ENCODE measurements around the gene LAD1. TPM values are rescaled to one million over a fixed set of nuclear protein-coding genes. Genes with fewer than 3 reads are reported as not detected.
A peak's percentile ranks its signal among the peaks of the same experiment; 100 is the strongest.

LAD1 gene
- total and polyA plus RNA-seq, 2 of the 13 experiments (the other 11 are each of a cell fraction or from before 2014, with no cell fraction given) = 10.8 to 65.6 TPM

DNA sequence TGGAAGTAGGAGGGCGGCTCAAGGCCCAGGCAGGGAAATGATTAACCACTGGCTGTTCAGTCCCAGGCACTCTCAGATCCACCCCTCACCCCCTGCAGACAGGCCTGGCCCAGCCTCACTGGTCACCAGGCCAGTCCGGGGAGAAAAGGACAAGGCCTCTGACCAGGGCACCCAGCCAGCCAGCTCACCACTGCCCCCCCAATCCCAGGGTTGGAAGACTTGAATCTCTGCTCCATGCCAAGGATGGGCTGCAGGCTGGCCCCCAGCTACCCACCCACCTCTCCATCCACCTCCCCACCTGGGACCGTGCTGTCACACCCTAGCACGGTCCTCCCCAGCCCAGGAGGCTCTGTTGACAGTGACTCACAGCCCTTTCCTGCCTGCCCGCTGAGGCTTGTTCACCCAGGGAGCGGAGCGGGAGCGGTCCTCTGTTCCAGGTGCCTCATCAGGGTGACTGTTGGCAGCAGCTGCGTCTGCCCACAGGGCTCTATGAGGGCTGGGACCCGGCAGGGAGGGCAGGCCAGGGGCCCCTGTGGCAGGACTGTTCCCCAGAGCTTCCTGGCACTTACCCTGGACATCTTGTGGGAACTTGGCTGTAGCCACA lies 2.2 kb downstream of the LAD1 start (continued):
- no peak for TF ChIP-seq STAT5B (CRISPR knock-in tag; IDR thresholded peaks at IDR 0.05)
- TF ChIP-seq EED (CRISPR knock-in tag; IDR thresholded peaks at IDR 0.05) = no peak
- no peak for TF ChIP-seq FOXC1 (CRISPR knock-in tag; IDR thresholded peaks at IDR 0.05; ENCODE audit: borderline replicate concordance)
- no peak for TF ChIP-seq ZSCAN9 (CRISPR knock-in tag; IDR thresholded peaks at IDR 0.05; ENCODE audit: borderline replicate concordance)
- TF ChIP-seq, protein P1, sequence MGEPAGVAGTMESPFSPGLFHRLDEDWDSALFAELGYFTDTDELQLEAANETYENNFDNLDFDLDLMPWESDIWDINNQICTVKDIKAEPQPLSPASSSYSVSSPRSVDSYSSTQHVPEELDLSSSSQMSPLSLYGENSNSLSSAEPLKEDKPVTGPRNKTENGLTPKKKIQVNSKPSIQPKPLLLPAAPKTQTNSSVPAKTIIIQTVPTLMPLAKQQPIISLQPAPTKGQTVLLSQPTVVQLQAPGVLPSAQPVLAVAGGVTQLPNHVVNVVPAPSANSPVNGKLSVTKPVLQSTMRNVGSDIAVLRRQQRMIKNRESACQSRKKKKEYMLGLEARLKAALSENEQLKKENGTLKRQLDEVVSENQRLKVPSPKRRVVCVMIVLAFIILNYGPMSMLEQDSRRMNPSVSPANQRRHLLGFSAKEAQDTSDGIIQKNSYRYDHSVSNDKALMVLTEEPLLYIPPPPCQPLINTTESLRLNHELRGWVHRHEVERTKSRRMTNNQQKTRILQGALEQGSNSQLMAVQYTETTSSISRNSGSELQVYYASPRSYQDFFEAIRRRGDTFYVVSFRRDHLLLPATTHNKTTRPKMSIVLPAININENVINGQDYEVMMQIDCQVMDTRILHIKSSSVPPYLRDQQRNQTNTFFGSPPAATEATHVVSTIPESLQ (CRISPR knock-in tag; conservative IDR thresholded peaks at IDR 0.05) = no peak
- no peak for TF ChIP-seq ZNF562 (CRISPR knock-in tag; IDR thresholded peaks at IDR 0.05; ENCODE audit: borderline replicate concordance)
- TF ChIP-seq CREM (IDR thresholded peaks at IDR 0.05) = no peak
- no peak for TF ChIP-seq CREM (CRISPR knock-in tag; IDR thresholded peaks at IDR 0.05)
- TF ChIP-seq, protein P2, sequence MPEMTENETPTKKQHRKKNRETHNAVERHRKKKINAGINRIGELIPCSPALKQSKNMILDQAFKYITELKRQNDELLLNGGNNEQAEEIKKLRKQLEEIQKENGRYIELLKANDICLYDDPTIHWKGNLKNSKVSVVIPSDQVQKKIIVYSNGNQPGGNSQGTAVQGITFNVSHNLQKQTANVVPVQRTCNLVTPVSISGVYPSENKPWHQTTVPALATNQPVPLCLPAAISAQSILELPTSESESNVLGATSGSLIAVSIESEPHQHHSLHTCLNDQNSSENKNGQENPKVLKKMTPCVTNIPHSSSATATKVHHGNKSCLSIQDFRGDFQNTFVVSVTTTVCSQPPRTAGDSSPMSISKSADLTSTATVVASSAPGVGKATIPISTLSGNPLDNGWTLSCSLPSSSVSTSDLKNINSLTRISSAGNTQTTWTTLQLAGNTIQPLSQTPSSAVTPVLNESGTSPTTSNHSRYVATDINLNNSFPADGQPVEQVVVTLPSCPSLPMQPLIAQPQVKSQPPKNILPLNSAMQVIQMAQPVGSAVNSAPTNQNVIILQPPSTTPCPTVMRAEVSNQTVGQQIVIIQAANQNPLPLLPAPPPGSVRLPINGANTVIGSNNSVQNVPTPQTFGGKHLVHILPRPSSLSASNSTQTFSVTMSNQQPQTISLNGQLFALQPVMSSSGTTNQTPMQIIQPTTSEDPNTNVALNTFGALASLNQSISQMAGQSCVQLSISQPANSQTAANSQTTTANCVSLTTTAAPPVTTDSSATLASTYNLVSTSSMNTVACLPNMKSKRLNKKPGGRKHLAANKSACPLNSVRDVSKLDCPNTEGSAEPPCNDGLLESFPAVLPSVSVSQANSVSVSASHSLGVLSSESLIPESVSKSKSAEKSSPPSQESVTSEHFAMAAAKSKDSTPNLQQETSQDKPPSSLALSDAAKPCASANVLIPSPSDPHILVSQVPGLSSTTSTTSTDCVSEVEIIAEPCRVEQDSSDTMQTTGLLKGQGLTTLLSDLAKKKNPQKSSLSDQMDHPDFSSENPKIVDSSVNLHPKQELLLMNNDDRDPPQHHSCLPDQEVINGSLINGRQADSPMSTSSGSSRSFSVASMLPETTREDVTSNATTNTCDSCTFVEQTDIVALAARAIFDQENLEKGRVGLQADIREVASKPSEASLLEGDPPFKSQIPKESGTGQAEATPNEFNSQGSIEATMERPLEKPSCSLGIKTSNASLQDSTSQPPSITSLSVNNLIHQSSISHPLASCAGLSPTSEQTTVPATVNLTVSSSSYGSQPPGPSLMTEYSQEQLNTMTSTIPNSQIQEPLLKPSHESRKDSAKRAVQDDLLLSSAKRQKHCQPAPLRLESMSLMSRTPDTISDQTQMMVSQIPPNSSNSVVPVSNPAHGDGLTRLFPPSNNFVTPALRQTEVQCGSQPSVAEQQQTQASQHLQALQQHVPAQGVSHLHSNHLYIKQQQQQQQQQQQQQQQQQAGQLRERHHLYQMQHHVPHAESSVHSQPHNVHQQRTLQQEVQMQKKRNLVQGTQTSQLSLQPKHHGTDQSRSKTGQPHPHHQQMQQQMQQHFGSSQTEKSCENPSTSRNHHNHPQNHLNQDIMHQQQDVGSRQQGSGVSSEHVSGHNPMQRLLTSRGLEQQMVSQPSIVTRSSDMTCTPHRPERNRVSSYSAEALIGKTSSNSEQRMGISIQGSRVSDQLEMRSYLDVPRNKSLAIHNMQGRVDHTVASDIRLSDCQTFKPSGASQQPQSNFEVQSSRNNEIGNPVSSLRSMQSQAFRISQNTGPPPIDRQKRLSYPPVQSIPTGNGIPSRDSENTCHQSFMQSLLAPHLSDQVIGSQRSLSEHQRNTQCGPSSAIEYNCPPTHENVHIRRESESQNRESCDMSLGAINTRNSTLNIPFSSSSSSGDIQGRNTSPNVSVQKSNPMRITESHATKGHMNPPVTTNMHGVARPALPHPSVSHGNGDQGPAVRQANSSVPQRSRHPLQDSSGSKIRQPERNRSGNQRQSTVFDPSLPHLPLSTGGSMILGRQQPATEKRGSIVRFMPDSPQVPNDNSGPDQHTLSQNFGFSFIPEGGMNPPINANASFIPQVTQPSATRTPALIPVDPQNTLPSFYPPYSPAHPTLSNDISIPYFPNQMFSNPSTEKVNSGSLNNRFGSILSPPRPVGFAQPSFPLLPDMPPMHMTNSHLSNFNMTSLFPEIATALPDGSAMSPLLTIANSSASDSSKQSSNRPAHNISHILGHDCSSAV (CRISPR knock-in tag; IDR thresholded peaks at IDR 0.05; ENCODE audit: borderline replicate concordance) = no peak
- TF ChIP-seq HOXA5 (CRISPR knock-in tag; IDR thresholded peaks at IDR 0.05) = no peak
- no peak for TF ChIP-seq ZBTB7A (CRISPR knock-in tag; IDR thresholded peaks at IDR 0.05)
- 0 out of 2 replicates have a peak, but pooled peaks have one; percentile 51 for TF ChIP-seq HOXA3 (CRISPR knock-in tag; IDR thresholded peaks at IDR 0.05)
- TF ChIP-seq MTA1 (CRISPR knock-in tag; IDR thresholded peaks at IDR 0.05; ENCODE audit: borderline replicate concordance) = peak; percentile 79
- TF ChIP-seq CEBPB (IDR thresholded peaks at IDR 0.05; ENCODE audit: borderline replicate concordance, low read depth, low read length) = no peak
- TF ChIP-seq, protein P3, sequence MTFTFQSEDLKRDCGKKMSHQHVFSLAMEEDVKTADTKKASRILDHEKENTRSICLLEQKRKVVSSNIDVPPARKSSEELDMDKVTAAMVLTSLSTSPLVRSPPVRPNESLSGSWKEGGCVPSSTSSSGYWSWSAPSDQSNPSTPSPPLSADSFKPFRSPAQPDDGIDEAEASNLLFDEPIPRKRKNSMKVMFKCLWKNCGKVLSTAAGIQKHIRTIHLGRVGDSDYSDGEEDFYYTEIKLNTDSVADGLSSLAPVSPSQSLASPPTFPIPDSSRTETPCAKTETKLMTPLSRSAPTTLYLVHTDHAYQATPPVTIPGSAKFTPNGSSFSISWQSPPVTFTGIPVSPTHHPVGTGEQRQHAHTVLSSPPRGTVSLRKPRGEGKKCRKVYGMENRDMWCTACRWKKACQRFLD (CRISPR knock-in tag; IDR thresholded peaks at IDR 0.05; ENCODE audit: borderline replicate concordance) = no peak
- TF ChIP-seq ZNF616 (CRISPR knock-in tag; IDR thresholded peaks at IDR 0.05; ENCODE audit: low read depth) = no peak
- TF ChIP-seq ZSCAN22 (CRISPR knock-in tag; IDR thresholded peaks at IDR 0.05) = no peak
- TF ChIP-seq CCDC6 (CRISPR knock-in tag; IDR thresholded peaks at IDR 0.05) = peak; percentile 59
- no peak for TF ChIP-seq HHEX (CRISPR knock-in tag; IDR thresholded peaks at IDR 0.05)
- peak; percentile 65 for TF ChIP-seq ZMYM4 (CRISPR knock-in tag; IDR thresholded peaks at IDR 0.05)

Data from HepG2 (cell line).